HTR-8/SVneo (cell line): ENCODE results near the gene SOX13.

Experiments
- DNase-seq: peaks from one replicate; pipeline ENCODE4 v3.0.0; 2011; ENCODE audit warnings: low spot score, mixed read lengths; ENCODE audit not compliant: insufficient read length
- FAIRE-seq: peaks from 2 replicates; lab custom pipeline; 2011; peaks lifted over from hg19 to GRCh38; lab: Jason Lieb, UNC

Gene SOX13

DNA sequence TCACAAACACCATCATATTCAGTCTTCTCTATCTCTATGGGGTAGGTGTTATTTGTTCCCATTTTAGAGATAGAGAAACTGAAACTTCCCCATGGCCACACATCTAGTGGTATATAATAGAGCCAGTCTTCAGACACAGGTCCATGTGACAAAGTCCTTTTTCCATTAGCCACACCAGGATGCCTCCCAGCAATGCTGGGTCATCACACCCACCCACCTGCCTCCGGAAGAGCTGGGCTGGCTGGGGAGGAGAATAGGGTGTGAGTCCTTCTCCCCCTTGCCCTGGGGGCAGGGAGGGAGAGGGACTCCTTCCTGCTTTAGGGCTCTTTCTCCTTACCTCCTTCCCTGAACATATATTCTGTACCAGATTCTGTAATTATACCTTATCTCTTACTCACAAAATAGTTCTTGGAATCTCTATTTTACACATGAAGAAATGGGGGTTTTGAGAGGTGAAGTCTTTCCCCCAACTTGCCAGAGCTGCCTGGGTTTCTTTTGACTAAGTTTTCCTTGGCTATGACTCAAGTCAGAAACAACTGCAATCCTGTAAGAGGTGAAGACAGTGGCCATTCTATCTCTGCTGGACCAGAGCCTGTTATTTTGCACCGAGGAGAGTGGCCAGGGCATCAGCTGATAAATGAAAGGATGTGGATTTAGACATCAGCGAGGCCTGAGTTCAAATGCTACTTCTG lies 30.0 kb downstream of the SOX13 start:
- FAIRE-seq (no peak), DNase-seq (no peak)

DNA sequence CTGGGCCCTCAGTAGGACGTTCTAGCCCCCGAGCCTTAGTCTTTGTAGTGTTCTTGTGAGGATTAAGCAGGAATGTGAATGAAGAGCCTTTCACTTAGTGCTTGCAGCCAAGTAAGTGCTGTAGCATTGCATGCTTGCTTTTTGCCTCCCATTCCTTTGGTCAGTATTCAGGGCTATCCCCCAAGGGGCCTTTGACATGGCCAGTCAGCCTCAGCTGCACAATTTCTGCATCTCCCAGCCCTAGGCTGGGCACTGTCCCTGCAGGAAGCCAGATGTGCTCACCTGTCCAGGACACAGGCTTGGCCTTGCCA lies 30.5 kb downstream of the SOX13 start:
- no peak for FAIRE-seq
- DNase-seq: no peak

DNA sequence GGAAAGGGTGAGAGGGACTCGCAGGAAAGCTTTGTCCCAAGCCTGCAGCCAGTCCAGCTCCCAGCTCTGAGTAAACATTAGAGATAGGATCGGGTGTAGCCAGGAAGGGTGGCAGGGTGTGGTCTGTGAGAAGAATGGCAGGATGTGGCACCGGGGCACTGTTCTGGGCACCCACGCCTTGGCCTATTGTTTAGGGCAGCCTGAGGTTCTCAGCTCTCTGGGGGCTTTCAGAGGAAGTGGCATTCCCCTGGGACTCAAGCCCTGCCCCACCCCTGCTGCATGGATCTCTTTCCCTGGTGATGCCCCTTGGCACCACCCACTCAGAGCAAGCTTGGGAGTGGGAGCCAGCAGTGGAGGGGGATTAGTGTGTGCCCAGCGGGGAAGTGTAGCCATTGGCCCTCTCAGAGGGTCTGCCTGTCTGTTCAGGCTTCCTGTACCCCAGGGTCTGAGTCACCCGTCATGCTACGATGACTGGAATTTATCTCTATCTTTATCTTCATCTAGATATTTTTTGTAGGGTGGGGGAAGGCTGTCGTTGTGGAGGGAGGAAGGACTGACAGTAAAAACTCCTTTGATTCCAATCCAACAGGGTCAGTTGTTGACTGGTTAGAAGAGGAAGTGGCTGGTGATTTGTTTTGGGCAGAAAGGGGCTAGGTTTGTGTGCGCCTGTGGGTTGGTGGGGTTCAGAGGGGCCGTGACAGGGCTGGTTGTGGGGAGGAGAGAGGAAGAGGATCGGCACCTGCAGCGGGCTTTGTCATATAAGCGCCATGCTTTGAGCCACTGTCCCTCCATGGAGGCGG lies 31.6 kb downstream of the SOX13 start:
- FAIRE-seq (no peak), DNase-seq (peak; percentile 54)

DNA sequence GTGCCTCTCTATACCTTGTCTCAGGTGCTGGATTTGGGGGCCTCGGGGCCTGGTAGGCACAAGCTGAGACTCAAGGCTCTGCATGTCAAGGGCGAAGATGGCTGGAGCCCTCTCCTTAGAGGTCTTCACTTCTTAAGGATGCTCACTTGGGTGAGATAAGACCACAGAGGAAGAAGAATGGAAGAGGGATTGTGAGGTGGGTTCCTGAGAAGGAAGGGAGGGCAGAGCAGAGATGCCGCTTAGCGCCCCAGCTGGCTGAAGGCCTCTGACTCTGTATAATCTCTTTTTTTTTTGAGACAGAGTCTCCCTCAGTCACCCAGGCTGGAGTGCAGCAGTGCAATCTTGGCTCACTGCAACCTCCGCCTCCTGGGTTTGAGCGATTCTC lies 32.2 kb downstream of the SOX13 start:
- DNase-seq (no peak), FAIRE-seq (no peak)

DNA sequence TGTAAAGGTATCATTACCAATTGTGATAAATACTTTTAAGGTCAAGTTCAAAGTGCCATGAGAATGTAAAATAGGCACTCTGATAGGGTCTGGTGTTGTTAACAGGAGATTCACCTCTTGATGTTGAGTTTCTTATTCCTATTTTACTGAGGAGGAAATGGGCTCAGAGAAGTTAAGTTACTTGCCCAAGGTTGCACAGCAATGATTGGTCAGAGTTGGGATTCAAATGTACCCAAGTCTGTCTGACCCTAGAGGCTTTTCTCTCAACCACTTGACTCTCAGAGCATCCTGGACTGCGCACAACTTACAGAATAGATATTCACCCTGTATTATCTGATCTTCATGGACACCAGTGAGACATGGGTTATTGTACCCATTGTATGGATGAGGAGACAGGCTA lies 33.9 kb downstream of the SOX13 start:
- no peak for DNase-seq

DNA sequence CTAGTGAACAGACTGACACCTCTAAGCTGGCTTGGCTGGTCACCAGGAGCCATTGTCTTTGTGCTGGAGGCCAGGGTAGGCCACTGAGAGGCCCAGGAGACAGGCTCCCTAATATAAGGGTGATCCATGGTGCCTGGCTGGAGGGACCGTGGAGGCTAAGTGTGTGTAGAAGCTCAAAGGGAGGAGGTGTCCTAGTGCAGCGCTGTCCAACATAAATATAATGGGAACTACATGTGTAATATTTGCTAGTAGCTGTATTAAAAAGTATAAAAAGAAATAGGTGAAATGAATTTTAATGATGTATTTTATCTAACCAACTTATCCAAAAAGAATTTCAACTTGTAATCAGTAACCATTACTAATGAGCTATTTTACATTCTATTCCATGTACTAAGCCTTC lies 35.0 kb downstream of the SOX13 start:
- no peak for DNase-seq
- FAIRE-seq: no peak

More for the DNA sequence above, 33.9 kb downstream of the SOX13 start:
- no peak for FAIRE-seq

DNA sequence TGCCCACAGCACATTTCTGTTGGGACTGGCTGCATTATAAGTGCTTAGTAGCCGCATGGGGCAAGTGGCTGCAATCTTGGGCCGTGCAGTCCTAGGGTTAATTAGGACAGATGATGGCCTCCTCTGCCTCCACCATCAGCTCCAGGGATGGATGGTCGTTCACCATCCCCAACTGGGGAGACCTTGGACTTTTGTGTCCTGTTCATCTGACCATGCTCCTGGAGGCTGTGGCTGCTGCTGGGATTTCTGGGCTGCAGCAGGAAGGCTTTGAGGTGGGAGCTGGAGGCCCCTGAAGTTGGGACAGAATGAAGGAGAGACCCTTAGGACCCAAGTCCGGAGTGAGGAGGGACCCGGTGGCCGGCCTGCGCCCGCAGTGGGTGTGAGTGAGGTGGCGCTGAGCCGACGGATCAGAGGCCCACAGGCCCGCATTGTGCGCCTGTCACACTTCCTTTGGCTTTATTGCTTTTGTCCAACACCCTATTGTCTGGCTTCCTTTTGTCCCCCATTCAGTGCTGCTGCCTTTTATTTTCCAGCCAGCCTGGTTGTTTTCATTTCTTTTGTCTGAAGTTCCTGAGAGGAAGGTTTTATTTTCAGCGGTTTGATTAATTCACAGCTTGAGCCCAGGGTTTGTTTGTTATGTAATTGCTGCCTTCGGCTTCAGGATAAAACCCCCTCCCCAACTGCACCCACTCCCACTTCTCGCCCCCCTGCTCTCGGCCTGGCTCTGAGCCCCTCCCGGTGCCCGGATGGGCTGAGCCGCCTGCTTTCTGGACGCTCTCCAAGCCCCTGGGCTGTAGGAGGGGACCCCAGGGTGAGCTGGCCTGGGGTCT lies 35.6 kb downstream of the SOX13 start:
- no peak for FAIRE-seq

DNA sequence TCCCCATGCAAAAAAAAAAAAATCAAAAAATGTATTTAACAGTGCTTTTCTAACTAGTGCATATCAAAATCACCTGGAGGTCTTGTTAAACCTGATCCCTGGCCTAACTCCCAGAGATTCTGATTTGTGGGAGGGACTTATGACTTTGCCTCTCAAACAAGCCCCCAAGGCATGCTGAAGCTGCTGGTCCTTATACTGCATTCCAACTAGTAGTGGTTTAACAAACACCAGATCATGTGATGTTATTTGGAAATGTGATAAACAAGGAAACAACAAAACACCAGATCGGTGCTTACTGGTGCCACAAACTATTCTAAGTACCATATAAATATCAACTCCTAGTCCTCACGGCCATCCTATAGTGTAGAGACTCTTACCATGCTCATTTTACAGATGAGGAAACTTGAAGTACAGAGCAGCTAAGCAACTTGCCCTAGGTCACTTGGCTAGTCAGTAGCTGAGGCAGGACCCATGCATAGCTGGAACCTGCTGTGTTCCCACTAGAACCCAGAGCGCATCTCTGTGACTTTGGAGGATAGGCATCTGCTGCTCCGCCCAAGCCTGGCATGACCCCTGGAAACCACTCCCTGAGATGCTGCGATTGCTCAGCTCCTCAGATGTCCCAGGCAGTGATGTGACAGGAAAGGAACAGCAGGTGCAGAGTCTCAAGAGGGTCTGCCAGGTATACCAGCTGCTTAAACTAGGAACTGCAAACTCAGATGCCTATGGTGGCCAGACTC lies 38.1 kb downstream of the SOX13 start:
- no peak for DNase-seq
- FAIRE-seq: no peak

More for the DNA sequence above, 35.6 kb downstream of the SOX13 start:
- no peak for DNase-seq

DNA sequence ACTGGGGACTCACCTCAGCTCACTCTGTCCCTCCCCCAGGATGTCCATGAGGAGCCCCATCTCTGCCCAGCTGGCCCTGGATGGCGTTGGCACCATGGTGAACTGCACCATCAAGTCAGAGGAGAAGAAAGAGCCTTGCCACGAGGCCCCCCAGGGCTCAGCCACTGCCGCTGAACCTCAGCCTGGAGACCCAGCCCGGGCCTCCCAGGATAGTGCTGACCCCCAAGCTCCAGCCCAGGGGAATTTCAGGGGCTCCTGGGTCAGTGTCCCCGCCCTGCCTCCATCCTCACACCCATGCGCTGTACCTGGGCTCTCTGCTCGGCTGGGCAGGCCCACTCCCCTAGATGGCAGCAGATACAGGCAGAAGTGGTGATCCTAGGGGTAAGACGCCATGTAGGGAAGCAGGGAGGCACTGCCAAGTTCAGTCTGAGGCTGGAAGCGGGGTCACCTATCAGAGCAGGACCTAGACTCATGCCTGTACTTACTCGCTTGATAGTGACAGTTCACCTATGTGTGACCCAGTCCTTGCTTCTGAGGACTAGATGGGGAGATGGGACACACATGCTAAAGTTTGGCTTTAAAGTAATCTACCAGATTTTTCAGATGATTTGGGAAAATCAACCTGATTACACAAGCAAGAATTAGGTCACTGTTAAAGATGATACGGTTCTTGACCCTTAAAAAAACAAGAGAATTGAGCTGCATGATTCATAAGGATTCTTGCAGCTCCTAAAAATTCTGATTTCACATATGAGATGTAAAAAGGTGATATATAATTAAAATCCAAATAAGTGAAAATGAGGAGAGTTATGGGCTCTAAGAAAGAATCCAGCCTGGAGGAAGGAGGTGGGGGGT lies 40.2 kb downstream of the SOX13 start:
- FAIRE-seq: no peak
- DNase-seq: no peak

DNA sequence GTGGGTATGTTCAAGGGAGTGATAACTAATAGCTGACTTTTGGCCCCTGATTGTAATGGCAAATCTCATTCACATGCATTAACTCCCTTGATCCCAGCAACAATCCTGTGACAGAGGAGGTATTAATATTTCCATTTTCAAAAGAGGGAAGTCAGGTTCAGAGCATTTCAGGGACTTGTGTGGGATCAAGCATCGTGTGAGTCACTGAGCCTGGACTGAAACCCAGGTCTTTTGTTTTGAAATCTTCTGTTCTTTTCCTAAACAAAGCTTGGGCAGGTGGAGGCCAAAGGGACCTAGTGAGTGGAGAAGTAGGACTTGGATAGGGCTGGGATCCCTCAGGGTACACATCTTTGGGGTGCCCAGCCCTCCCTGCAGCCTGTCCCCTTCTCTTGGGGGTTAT lies 41.0 kb downstream of the SOX13 start:
- DNase-seq (no peak), FAIRE-seq (no peak)

DNA sequence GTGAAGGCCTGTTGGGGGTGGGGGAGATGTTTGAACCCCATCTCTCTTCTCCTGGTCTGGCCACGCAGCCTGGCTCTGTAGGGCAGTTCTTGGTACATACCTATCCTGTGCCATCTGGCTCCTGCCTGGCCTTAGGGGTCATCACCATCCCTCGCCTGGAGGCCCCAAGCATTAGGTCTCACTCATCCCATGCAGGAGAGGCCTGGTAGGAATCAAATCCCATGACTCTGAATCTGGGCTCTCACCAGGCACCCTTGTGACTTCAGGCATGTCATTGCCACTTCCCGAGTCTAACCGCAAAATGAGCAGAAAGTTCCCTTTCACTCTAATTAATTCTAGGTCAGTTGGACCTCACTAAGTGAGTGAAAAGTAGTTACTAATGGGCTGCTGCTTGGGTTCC lies 41.7 kb downstream of the SOX13 start:
- DNase-seq (no peak), FAIRE-seq (no peak)

DNA sequence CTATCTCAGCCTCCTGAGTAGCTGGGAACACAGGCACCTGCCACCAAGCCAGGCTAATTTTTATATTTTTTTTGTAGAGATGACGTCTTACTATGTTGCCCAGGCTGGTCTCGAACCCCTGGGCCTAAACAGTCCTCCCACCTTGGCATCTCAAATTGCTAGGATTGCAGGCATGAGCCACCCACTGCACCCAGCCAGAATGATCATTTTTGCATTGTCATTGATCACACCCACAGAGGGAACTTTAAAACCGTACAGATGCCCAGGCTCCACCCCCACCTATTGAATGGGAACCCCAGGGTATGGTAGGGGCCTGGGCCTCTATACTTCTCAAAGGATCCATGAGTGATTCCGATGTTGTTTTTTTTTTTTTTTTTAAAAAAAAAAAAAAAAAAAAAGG lies 42.2 kb downstream of the SOX13 start:
- DNase-seq: no peak
- FAIRE-seq: no peak

DNA sequence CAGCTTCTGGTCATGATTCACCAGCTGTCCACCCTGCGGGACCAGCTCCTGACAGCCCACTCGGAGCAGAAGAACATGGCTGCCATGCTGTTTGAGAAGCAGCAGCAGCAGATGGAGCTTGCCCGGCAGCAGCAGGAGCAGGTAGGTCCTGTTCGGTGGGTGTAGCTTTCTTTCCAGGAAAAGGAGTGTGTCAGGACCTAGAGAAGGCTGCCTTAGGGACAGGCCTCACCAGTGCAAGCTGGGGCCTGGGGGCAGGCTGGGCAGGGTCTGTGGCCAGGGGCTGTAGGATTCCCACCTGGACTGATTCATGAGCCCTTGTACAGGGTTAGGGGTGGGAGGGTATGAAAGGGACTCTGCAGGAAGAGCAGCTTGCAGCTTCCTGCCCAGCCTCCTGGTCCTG lies 43.6 kb downstream of the SOX13 start:
- FAIRE-seq: no peak
- DNase-seq: no peak

DNA sequence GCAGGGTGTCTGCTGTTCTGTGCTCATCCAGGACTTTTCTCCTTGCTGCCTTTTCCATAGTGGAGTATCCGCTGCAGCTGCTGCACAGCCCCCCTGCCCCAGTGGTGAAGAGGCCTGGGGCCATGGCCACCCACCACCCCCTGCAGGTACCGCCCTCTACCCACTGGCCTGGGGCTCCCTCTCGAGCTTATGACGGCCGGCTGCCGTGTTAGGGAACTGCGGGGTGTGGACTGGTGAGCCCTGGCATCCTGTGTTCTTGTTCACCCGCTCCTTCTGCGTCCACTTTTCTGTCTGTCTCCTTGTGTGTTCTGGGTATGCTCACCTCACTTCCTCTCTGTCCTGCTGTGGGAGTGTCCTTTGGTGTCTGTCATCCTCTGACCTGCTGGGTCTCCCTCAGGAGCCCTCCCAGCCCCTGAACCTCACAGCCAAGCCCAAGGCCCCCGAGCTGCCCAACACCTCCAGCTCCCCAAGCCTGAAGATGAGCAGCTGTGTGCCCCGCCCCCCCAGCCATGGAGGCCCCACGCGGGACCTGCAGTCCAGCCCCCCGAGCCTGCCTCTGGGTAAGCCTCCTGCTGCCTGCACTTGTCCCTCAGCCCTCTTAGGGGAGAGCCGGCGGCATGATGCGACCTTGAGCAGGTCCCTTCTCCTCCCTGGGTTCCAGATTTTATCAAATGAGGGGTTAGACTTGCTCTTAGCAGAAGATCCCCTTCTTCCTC lies 49.1 kb downstream of the SOX13 start:
- DNase-seq (no peak), FAIRE-seq (no peak)

DNA sequence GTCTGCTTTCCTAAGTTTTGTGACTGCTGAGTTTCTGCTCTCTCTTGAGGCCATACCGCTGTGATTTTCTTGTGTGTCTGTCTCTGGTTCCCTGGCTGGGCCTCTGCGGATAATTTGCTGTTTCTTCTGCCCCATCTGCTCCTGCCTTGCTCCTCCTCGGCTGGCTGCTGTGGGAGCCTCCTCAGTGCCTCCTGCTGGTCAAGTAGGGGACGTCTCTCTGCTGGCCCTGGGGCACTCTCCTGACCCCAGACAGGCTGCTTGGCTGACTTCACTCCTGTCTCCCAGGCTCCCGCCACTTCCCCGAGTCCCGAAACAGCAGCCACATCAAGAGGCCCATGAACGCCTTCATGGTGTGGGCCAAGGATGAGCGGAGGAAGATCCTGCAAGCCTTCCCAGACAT lies 50.5 kb downstream of the SOX13 start:
- FAIRE-seq: no peak
- DNase-seq: no peak

DNA sequence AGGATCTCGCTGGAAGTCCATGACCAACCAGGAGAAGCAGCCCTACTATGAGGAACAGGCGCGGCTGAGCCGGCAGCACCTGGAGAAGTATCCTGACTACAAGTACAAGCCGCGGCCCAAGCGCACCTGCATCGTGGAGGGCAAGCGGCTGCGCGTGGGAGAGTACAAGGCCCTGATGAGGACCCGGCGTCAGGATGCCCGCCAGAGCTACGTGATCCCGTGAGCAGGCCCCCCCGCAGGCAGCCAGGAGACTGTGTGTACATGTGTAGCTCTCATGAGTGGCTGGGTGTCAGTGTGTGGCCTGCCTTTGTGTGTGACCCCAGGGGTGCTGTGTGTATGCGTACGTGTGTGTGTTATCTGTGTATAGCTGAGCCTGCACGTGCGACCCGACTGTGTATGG lies 51.7 kb downstream of the SOX13 start:
- FAIRE-seq: no peak

DNA sequence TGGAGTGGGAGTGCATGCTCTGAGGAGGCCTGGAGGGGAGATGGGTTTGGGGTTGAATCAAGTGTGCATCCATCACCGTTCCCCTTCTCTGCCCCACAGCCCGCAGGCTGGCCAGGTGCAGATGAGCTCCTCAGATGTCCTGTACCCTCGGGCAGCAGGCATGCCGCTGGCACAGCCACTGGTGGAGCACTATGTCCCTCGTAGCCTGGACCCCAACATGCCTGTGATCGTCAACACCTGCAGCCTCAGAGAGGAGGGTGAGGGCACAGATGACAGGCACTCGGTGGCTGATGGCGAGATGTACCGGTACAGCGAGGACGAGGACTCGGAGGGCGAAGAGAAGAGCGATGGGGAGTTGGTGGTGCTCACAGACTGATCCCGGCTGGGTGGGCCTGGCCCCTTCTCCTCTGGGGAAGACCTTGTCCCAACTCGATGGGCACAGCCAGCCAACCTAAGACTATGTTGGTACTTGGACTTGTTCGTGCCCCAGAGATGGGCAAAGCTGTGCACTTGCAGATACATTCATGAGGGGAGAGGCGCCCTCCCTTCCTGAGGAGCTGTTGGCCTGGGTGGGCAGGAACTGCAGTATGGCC lies 52.9 kb downstream of the SOX13 start:
- no peak for FAIRE-seq
- DNase-seq: no peak

More for the DNA sequence above, 51.7 kb downstream of the SOX13 start:
- DNase-seq: no peak

DNA sequence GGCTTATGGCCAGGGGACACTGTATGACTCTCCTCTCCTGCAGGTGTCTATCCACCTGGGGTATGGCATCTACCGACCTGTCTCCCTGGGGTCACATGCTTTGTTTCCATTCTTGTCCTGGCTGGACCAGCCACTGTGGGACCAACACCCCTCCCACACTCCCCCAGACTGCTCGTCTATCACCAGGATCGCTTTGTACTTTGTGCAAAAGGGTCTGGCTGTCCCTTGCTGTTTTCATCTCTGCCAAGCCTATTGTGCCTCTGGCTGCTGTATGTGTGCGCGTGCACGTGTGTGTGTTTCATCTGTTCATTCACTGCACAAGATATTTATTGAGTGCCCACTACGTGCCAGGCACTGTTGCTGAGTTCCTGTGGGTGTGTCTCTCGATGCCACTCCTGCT lies 53.5 kb downstream of the SOX13 start:
- DNase-seq (no peak), FAIRE-seq (peak; percentile 36)

DNA sequence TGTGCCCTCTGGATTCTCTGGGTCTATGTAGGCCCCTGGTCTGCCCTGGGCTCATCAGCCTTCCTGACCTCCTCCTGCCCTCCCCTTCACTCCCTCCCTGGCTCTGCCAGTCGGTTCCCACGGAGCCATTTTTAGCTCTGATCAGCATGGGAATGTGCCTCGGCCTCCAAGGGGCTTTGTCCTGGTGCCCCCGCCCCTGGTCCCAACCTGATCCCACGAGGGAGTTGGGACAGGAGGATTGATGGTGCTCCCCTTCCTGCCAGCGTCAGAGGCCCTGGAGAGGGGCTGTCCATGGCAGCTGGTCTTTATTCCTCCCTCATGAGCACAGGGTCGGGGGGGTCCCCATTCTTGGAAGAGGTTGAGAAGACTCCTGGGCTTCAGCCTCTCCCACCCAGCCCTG lies 54.0 kb downstream of the SOX13 start:
- DNase-seq (no peak), FAIRE-seq (no peak)
